Measurements from ENCODE around the gene HUS1B.

DNA sequence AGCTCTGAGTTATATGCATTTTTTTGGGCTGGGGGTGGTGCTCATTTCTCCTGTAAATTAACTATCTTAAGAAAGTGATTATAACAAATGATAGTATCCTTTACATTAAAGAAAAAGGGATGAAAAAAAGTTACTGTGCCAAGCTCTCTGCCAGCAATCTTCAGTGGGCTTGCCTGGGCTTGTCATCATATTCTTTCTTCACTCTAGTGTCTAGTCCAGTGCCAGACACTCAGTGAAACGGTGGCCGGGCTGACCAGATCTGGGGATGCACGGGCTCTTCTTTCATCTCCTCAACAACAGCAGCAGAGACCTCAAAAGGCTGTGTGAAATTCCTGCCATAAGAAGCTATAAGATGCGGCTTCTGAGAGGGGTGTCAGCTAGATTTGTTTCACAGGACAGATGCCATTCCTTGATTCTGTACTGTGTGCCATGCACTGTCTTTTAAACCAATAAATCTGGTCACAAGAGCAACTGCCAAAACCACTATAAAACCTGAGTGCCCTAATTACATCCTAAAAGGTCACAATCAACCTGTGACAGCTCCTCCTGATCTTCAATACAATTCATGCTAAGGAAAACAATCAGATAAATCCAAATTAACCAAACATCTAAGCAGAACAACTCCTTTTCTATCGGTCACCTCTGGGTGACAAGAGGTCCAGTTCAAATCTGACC lies 23.9 kb upstream of the HUS1B start:
- TF ChIP-seq CTCF (IDR thresholded peaks at IDR 0.05), result no peak
- no peak for TF ChIP-seq POLR2AphosphoS5 (IDR thresholded peaks at IDR 0.05)
- TF ChIP-seq POLR2A (IDR thresholded peaks at IDR 0.05), result no peak
